ENCODE results near the gene SEBOX.

Gene SEBOX, protein sequence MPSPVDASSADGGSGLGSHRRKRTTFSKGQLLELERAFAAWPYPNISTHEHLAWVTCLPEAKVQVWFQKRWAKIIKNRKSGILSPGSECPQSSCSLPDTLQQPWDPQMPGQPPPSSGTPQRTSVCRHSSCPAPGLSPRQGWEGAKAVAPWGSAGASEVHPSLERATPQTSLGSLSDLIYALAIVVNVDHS

DNA sequence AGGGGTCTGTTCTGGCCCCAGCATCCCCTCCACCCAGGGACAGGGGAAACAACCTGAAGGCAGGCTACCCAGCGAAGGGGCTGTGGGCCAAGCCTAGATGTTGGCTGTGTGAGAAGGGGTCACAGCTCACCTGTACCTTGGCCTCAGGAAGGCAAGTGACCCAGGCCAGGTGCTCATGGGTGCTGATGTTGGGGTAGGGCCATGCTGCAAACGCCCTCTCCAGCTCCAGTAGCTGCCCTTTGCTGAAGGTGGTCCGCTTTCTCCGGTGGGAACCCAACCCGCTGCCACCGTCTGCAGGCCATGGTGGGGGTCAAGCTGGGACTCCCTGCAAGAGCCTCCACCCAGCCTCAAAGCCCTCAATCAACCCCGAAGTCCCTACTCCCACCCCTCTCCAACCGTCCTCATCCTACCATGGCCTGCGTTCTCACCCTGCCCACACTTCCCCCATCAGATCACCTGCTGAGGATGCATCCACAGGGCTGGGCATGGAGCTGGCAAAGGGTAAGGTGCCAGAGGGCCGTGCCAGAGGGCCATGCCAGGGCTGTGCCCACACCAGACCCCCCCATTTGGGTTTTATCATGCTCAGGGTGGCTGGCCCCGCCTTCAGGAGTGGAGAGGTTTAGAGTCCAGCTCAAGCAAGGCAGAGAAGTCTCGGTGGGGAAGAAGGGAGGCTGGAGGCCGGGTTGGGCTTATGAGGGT lies at the start of gene SEBOX:
TSS of gene SEBOX (minus strand) at position 535 of the 699 bp plus-strand sequence. CDS start at position 487, 48 bp downstream.
- no peaks in the 10 kb centered on the region for H3K4me1 ChIP-seq (ENCODE audit: insufficient read depth, low read length)
- H3K27me3 ChIP-seq (ENCODE audit: insufficient read depth, low read length), result no peaks in the 10 kb centered on the region
- H3K9ac ChIP-seq (ENCODE audit: low read depth, low read length), result no peak within 1 kb of the TSS
- H3K4me3 ChIP-seq (ENCODE audit: low read length), result no peak within 1 kb of the TSS
- H3K36me3 ChIP-seq (ENCODE audit: insufficient read depth, low read depth, low read length), result peaks cover 24% of the 10 kb centered on the region
- no peaks in the 10 kb centered on the region for H3K9me3 ChIP-seq (ENCODE audit: insufficient read depth, low read depth, low read length)
- no peak within 1 kb of the TSS for H3K27ac ChIP-seq (ENCODE audit: low read length)

DNA sequence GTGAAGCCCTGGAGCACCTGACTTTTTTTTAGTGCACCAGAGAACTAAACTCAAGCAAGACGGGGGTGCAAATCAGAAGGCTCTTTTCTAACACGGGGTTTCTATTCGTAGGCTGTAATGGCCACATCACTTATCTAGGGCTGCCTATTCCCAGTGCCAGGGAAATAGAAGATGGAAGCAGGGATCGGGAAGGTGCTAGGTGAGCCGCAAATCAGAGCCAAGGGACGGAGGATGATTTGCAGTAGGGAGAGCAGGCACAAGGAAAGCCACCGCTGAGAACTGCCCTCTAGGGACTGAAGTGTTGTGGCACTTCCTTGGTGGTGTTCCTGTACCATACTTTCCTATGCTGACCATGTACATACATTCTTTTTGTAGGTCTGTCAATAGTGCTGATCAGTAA lies 48.8 kb upstream of the SEBOX start:
- no peak overlapping the region for H3K9ac ChIP-seq (ENCODE audit: low read depth, low read length)
- H3K4me3 ChIP-seq (ENCODE audit: low read length), result no peak overlapping the region
- peaks cover 11% of the 10 kb centered on the region for H3K4me1 ChIP-seq (ENCODE audit: insufficient read depth, low read length)
- no peaks in the 10 kb centered on the region for H3K36me3 ChIP-seq (ENCODE audit: insufficient read depth, low read depth, low read length)
- peaks cover 33% of the 10 kb centered on the region for H3K27me3 ChIP-seq (ENCODE audit: insufficient read depth, low read length)
- no peaks in the 10 kb centered on the region for H3K9me3 ChIP-seq (ENCODE audit: insufficient read depth, low read depth, low read length)
- no peak overlapping the region for H3K27ac ChIP-seq (ENCODE audit: low read length)

DNA sequence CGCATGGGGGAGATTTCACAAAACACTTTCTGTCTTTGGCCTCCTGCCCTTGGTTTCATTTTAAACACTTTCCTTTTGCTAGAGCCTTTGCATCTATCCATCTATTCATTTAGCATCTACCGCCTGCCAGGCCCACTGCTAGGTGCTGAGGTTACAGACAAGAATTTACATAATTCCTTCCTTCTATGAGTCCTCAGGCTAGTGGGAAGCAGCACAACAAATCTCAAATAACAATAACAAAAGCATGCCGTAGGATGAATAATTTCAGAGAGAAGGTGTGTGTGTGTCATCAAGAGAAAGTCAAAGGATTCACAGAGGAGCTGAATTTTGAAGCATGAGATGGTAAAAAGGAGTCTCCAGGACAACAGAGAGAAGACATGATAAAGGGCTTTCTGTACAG lies 47.1 kb upstream of the SEBOX start:
- Histone ChIP-seq H3K36me3 (ENCODE audit: insufficient read depth, low read depth, low read length) (no peaks in the 10 kb centered on the region), H3K9me3 (ENCODE audit: insufficient read depth, low read depth, low read length) (no peaks in the 10 kb centered on the region)

DNA sequence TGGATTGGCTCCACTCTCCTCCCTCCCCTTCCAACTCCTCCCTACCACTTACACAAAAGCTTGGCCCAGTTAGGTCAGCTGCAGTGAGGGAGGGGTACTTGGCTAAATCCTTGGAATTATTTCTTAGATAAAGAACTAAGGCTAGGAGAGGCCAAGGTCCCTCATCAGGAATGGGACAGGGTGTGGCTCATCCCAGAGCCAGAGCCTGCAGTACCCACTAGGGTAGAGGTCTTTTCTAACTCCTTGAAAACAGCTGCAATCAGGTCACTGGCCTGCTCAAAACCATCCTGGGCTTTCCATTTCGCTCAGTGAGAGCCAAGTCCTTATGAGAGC lies 42.9 kb upstream of the SEBOX start:
- H3K4me3 ChIP-seq (ENCODE audit: low read length), result peak overlapping the region; percentile 22; the same call in 1 of the 2 replicates
- peaks cover 46% of the 10 kb centered on the region for H3K4me1 ChIP-seq (ENCODE audit: insufficient read depth, low read length)
- no peaks in the 10 kb centered on the region for H3K36me3 ChIP-seq (ENCODE audit: insufficient read depth, low read depth, low read length)
- H3K9me3 ChIP-seq (ENCODE audit: insufficient read depth, low read depth, low read length), result no peaks in the 10 kb centered on the region
- peak overlapping the region; percentile 9 for H3K27ac ChIP-seq (ENCODE audit: low read length)
- H3K9ac ChIP-seq (ENCODE audit: low read depth, low read length), result peak overlapping the region; percentile 46; the same call in 1 of the 2 replicates
- peaks cover 34% of the 10 kb centered on the region for H3K27me3 ChIP-seq (ENCODE audit: insufficient read depth, low read length)

More for the DNA sequence above, 47.1 kb upstream of the SEBOX start:
- H3K9ac ChIP-seq (ENCODE audit: low read depth, low read length), result no peak overlapping the region
- H3K4me1 ChIP-seq (ENCODE audit: insufficient read depth, low read length), result peaks cover 26% of the 10 kb centered on the region
- no peak overlapping the region for H3K27ac ChIP-seq (ENCODE audit: low read length)
- H3K4me3 ChIP-seq (ENCODE audit: low read length), result peak overlapping the region; percentile 1; the same call in 1 of the 2 replicates
- H3K27me3 ChIP-seq (ENCODE audit: insufficient read depth, low read length), result peaks cover 26% of the 10 kb centered on the region

DNA sequence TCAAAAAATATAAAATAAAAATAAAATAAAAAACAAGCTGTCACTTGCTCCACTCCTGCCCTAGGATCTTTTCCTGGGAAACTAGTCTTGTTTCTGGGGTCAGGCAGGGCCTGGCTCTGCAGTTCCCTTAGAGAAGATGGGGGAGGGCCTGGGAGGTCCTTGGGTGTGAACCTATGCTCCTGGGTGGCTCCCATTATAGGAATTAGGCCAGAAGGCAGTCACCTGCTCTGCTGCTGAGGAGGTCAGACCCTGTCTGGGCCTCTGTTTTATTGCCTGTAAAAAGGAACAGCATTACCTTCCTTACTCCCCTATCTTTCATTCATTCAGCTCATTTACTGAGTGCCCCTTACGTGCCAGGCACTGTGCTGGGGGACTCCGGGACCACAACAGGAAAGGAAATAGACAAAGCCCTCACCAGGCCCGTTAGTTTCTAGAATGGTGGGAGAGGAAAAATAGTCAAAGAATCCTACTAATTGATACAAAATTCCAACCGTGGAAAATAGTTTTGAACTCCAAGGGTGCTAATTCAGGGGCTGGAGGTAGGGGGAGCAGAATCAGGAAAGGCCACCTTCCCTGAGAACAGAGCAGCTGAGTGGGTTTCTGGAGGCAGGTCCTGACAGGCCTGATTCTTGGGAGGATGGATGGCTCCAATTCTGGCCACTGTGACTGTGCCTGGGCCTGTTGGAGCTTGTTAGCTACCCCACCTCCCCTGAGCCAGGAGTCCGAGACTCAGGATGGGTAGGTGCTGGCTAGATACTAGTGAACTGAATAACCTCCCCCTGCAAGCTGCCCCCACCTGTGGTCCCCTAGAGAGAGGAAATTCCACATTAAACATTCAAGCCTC lies 42.4 kb upstream of the SEBOX start:
- H3K9ac ChIP-seq (ENCODE audit: low read depth, low read length), result peak overlapping the region; percentile 4; the same call in 1 of the 2 replicates
- H3K27me3 ChIP-seq (ENCODE audit: insufficient read depth, low read length), result peaks cover 38% of the 10 kb centered on the region
- H3K4me3 ChIP-seq (ENCODE audit: low read length), result peak overlapping the region; percentile 22; the same call in 1 of the 2 replicates
- peaks cover 50% of the 10 kb centered on the region for H3K4me1 ChIP-seq (ENCODE audit: insufficient read depth, low read length)
- no peaks in the 10 kb centered on the region for H3K9me3 ChIP-seq (ENCODE audit: insufficient read depth, low read depth, low read length)
- H3K36me3 ChIP-seq (ENCODE audit: insufficient read depth, low read depth, low read length), result no peaks in the 10 kb centered on the region
- peak overlapping the region; percentile 9 for H3K27ac ChIP-seq (ENCODE audit: low read length)

DNA sequence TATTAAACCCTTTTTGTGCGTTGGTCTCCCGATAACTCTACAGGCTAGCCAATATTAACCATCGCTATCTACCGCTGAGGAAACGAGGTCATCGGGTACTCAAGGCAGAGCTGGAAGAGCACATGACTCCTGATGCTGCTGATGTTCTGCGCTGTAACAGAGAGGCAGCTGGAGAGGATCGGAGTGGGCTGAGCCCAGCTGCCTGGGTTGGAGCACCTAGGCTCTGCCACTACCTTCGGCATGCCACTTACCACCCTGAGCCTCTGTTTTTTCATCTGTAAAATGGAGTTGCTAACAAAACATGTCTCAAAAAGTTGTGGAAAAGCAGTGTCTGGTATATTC lies 41.4 kb upstream of the SEBOX start:
- H3K27ac ChIP-seq (ENCODE audit: low read length), result no peak overlapping the region
- H3K27me3 ChIP-seq (ENCODE audit: insufficient read depth, low read length), result peaks cover 47% of the 10 kb centered on the region
- peaks cover 51% of the 10 kb centered on the region for H3K4me1 ChIP-seq (ENCODE audit: insufficient read depth, low read length)
- H3K9ac ChIP-seq (ENCODE audit: low read depth, low read length), result peak overlapping the region; percentile 70; the same call in 1 of the 2 replicates
- no peaks in the 10 kb centered on the region for H3K9me3 ChIP-seq (ENCODE audit: insufficient read depth, low read depth, low read length)
- H3K36me3 ChIP-seq (ENCODE audit: insufficient read depth, low read depth, low read length), result no peaks in the 10 kb centered on the region
- H3K4me3 ChIP-seq (ENCODE audit: low read length), result peak overlapping the region; percentile 55

DNA sequence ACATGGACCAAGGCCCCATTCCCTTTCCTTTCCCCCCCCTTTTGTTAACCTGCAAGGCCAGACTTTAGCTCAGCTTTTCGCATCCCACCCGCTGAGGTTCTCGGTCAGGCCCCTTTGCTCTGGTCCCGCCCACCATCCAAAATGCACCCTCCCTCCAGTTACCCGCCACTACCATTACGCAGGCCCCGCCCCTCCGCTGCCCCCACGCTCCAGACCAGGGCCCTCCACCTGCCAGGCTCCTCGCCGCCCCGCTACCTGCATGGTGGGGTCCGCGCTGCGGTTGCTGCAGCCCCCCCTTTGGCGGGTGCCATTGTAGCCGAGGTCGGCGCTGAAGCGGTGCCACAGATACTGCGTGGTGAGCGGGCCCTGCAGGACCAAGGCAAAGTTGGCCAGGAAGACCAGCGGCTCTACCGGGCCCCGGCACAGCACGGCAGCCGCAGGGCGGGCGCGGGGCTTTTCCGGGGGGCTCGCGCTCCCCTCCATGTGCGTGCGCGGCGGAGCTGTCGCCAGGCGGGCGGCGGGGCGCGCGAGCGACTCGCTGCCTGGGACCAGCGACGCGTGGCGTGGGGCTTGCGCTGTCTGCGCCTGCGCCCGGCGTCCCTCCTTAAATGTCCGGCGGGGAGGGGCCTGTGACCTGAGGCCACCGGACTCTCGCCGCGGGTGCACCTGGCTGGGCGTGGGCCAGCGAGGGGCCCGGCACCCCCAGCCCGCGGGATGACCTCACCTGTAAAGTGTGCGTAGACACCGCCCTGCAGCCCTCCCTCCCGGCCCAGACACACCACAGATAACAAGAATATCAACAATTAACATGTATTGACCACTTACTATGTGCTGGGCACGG lies 40.9 kb upstream of the SEBOX start, which contains the start of gene SLC46A1:
TSS of gene SLC46A1 (minus strand) at position 581 of the 841 bp plus-strand sequence. CDS start at position 483, 98 bp downstream.
- H3K27ac ChIP-seq (ENCODE audit: low read length), result no peak within 1 kb of the TSS
- H3K4me3 ChIP-seq (ENCODE audit: low read length), result peak within 1 kb of the TSS; percentile 55
- H3K27me3 ChIP-seq (ENCODE audit: insufficient read depth, low read length), result peaks cover 52% of the 10 kb centered on the region
- H3K9ac ChIP-seq (ENCODE audit: low read depth, low read length), result peak within 1 kb of the TSS; percentile 70; the same call in 1 of the 2 replicates
- peaks cover 51% of the 10 kb centered on the region for H3K4me1 ChIP-seq (ENCODE audit: insufficient read depth, low read length)
- H3K9me3 ChIP-seq (ENCODE audit: insufficient read depth, low read depth, low read length), result no peaks in the 10 kb centered on the region
- no peaks in the 10 kb centered on the region for H3K36me3 ChIP-seq (ENCODE audit: insufficient read depth, low read depth, low read length)

DNA sequence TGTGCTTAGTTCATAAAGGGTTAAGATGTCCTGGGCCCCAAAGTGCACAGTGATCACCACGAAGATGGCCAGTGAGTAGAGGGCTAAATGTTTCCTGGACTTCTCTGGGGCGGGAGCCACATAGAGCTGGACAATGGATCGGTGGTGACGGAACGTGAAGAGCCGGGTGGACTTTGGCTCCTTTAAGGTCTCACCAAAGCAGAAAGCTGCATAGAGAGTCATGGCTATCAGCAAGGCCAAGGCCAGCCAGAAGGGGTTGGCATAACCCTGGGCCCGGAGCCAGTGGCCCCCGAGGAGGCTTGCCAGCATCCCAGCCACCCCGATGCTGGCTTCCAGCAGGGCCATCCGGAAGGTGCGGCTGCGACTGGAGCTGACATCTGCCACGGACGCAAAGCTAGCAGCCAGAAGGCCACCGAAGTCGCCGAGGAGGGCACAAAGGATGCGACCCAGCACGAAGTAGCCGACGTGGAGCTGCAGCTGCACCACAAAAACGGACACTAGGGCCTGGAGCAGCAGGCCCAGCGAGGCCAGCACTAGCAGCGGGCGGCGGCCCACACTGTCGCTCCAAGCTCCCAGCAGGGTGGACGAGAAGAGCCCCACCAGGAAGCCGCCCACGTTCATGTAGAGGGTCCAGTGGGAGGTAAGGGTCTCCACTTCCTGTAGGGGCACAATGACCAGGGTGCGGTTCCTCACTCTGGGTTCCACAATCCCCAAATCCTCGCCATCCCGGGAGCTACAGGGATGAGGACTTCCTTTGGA lies 40.0 kb upstream of the SEBOX start:
- Histone ChIP-seq H3K36me3 (ENCODE audit: insufficient read depth, low read depth, low read length) (no peaks in the 10 kb centered on the region), H3K4me1 (ENCODE audit: insufficient read depth, low read length) (peaks cover 51% of the 10 kb centered on the region), H3K9me3 (ENCODE audit: insufficient read depth, low read depth, low read length) (no peaks in the 10 kb centered on the region), H3K4me3 (ENCODE audit: low read length) (peak overlapping the region; percentile 55), H3K9ac (ENCODE audit: low read depth, low read length) (peak overlapping the region; percentile 70; the same call in 1 of the 2 replicates), H3K27ac (ENCODE audit: low read length) (no peak overlapping the region), H3K27me3 (ENCODE audit: insufficient read depth, low read length) (peaks cover 61% of the 10 kb centered on the region)

DNA sequence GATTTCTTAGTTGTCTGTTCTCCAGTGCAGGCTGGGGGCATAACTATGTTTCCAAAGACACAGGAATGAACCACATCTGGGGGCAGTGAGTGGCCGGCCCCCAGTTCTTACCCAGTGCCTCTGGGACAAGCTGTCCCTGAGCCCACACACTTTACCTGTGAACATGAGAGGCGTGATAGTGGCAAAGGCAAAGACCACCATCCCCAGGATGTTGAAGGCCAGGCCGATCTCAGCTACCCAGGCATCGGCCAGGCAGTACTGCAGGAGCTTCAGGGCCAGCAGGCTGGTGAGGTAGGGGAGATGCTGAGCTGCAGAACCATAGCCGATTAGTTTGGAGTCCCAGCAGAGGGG lies 39.4 kb upstream of the SEBOX start:
- Histone ChIP-seq H3K4me3 (ENCODE audit: low read length) (no peak overlapping the region), H3K36me3 (ENCODE audit: insufficient read depth, low read depth, low read length) (0 out of 2 replicates have a peak, but pooled peaks cover under 1% of the 10 kb centered on the region), H3K9ac (ENCODE audit: low read depth, low read length) (no peak overlapping the region), H3K27ac (ENCODE audit: low read length) (no peak overlapping the region), H3K9me3 (ENCODE audit: insufficient read depth, low read depth, low read length) (no peaks in the 10 kb centered on the region), H3K4me1 (ENCODE audit: insufficient read depth, low read length) (peaks cover 51% of the 10 kb centered on the region), H3K27me3 (ENCODE audit: insufficient read depth, low read length) (peaks cover 61% of the 10 kb centered on the region)

DNA sequence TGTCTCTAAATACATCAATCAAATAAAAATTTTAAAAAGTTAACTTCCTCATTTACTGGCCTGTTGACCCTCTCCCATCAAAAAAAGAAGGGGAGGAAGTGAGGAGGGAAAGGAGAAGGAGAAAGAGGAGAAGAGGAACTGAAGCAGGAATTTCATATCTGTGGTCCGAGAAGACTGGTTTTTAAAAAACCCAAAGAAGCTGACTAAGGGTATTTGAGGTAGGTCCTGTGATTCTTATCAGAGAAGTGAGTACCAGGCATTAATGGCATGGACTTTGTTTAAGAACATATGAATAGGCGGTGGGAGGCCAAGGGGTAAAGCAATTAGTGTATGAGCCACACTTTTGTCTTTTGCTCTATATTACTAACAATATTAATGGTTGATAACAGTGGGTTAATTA lies 39.0 kb upstream of the SEBOX start:
- H3K36me3 ChIP-seq (ENCODE audit: insufficient read depth, low read depth, low read length), result 0 out of 2 replicates have a peak, but pooled peaks cover 5% of the 10 kb centered on the region
- no peak overlapping the region for H3K4me3 ChIP-seq (ENCODE audit: low read length)
- H3K9ac ChIP-seq (ENCODE audit: low read depth, low read length), result no peak overlapping the region
- peaks cover 51% of the 10 kb centered on the region for H3K4me1 ChIP-seq (ENCODE audit: insufficient read depth, low read length)
- no peaks in the 10 kb centered on the region for H3K9me3 ChIP-seq (ENCODE audit: insufficient read depth, low read depth, low read length)
- peaks cover 61% of the 10 kb centered on the region for H3K27me3 ChIP-seq (ENCODE audit: insufficient read depth, low read length)
- no peak overlapping the region for H3K27ac ChIP-seq (ENCODE audit: low read length)

Data from iPS-20b (cell line).